ENCODE data around the gene APLP2.
A peak's percentile ranks its signal among the peaks of the same experiment; 100 is the strongest.

Gene APLP2

GRCh38 chr11:130037058-130037457 is 32.6 kb upstream of the APLP2 start:
- no peak overlapping the region for H3K9ac ChIP-seq (ENCODE audit: low read length)
- no peak overlapping the region for H3K4me2 ChIP-seq (ENCODE audit: low read length)
- H3K4me3 ChIP-seq (ENCODE audit: low read length): no peak overlapping the region
- no peak overlapping the region for H2BK120ac ChIP-seq (ENCODE audit: low read depth, low read length)
- H4K5ac ChIP-seq (ENCODE audit: low read length): no peak overlapping the region
- no CpG with 5 or more reads among the region's 3 CpGs for WGBS (ENCODE audit: extremely low coverage, insufficient coverage, low lambda C conversion rate)
- no peaks in the 10 kb centered on the region for H3K36me3 ChIP-seq (ENCODE audit: control insufficient read depth, insufficient read depth, low read length)
- no peaks in the 10 kb centered on the region for H3K79me2 ChIP-seq (ENCODE audit: control insufficient read depth, insufficient read depth, low read length)
- no peak overlapping the region for H4K8ac ChIP-seq (ENCODE audit: low read depth, low read length)
- no peaks in the 10 kb centered on the region for H3K4me1 ChIP-seq (ENCODE audit: control insufficient read depth, low read depth, low read length)
- no peak overlapping the region for H2BK15ac ChIP-seq (replicated peaks; ENCODE audit: low read depth)
- H3K23ac ChIP-seq (ENCODE audit: low read length): no peak overlapping the region
- no peaks in the 10 kb centered on the region for H3K27me3 ChIP-seq (ENCODE audit: insufficient read depth, low read length, poor library complexity)
- no peak overlapping the region for H2BK5ac ChIP-seq (ENCODE audit: low read length)
- H3K4ac ChIP-seq (ENCODE audit: low read depth, low read length): no peak overlapping the region
- H3K18ac ChIP-seq (ENCODE audit: low read length): no peak overlapping the region
- peak overlapping the region; percentile 34 for H3K56ac ChIP-seq (ENCODE audit: low read length)
- H3K79me1 ChIP-seq (ENCODE audit: low read length): no peaks in the 10 kb centered on the region
- H2AK5ac ChIP-seq (ENCODE audit: low read length): no peak overlapping the region
- DNase-seq: peak; percentile 18
- H3K27ac ChIP-seq (ENCODE audit: low read depth, low read length): no peak overlapping the region

GRCh38 chr11:130037881-130038585 is 31.7 kb upstream of the APLP2 start:
- H3K4me3 ChIP-seq (ENCODE audit: low read length): no peak overlapping the region
- H3K27ac ChIP-seq (ENCODE audit: low read depth, low read length): no peak overlapping the region
- no peak overlapping the region for H2BK15ac ChIP-seq (replicated peaks; ENCODE audit: low read depth)
- no peaks in the 10 kb centered on the region for H3K4me1 ChIP-seq (ENCODE audit: control insufficient read depth, low read depth, low read length)
- no CpG with 5 or more reads among the region's 7 CpGs for WGBS (ENCODE audit: extremely low coverage, insufficient coverage, low lambda C conversion rate)
- H3K79me2 ChIP-seq (ENCODE audit: control insufficient read depth, insufficient read depth, low read length): no peaks in the 10 kb centered on the region
- H3K4me2 ChIP-seq (ENCODE audit: low read length): no peak overlapping the region
- H2BK120ac ChIP-seq (ENCODE audit: low read depth, low read length): no peak overlapping the region
- no peaks in the 10 kb centered on the region for H3K79me1 ChIP-seq (ENCODE audit: low read length)
- H3K56ac ChIP-seq (ENCODE audit: low read length): no peak overlapping the region
- H2BK5ac ChIP-seq (ENCODE audit: low read length): no peak overlapping the region
- no peak overlapping the region for H4K8ac ChIP-seq (ENCODE audit: low read depth, low read length)
- no peak overlapping the region for H3K23ac ChIP-seq (ENCODE audit: low read length)
- H3K18ac ChIP-seq (ENCODE audit: low read length): no peak overlapping the region
- no peak overlapping the region for H2AK5ac ChIP-seq (ENCODE audit: low read length)
- H3K9ac ChIP-seq (ENCODE audit: low read length): no peak overlapping the region
- H3K36me3 ChIP-seq (ENCODE audit: control insufficient read depth, insufficient read depth, low read length): no peaks in the 10 kb centered on the region
- H3K4ac ChIP-seq (ENCODE audit: low read depth, low read length): no peak overlapping the region
- H4K5ac ChIP-seq (ENCODE audit: low read length): no peak overlapping the region
- no peaks in the 10 kb centered on the region for H3K27me3 ChIP-seq (ENCODE audit: insufficient read depth, low read length, poor library complexity)
- peak; percentile 21 for DNase-seq

GRCh38 chr11:130040281-130040940 is 29.3 kb upstream of the APLP2 start:
- H4K8ac ChIP-seq (ENCODE audit: low read depth, low read length): no peak overlapping the region
- no peak overlapping the region for H3K27ac ChIP-seq (ENCODE audit: low read depth, low read length)
- H3K79me2 ChIP-seq (ENCODE audit: control insufficient read depth, insufficient read depth, low read length): no peaks in the 10 kb centered on the region
- no peak overlapping the region for H2BK15ac ChIP-seq (replicated peaks; ENCODE audit: low read depth)
- H3K79me1 ChIP-seq (ENCODE audit: low read length): no peaks in the 10 kb centered on the region
- no peak overlapping the region for H3K9ac ChIP-seq (ENCODE audit: low read length)
- H3K27me3 ChIP-seq (ENCODE audit: insufficient read depth, low read length, poor library complexity): no peaks in the 10 kb centered on the region
- no peak overlapping the region for H3K18ac ChIP-seq (ENCODE audit: low read length)
- H2AK5ac ChIP-seq (ENCODE audit: low read length): no peak overlapping the region
- no peak overlapping the region for H3K4me3 ChIP-seq (ENCODE audit: low read length)
- WGBS (ENCODE audit: extremely low coverage, insufficient coverage, low lambda C conversion rate): no CpG with 5 or more reads among the region's 49 CpGs
- H3K4me1 ChIP-seq (ENCODE audit: control insufficient read depth, low read depth, low read length): no peaks in the 10 kb centered on the region
- no peak overlapping the region for H3K23ac ChIP-seq (ENCODE audit: low read length)
- H4K5ac ChIP-seq (ENCODE audit: low read length): no peak overlapping the region
- no peaks in the 10 kb centered on the region for H3K36me3 ChIP-seq (ENCODE audit: control insufficient read depth, insufficient read depth, low read length)
- H2BK120ac ChIP-seq (ENCODE audit: low read depth, low read length): no peak overlapping the region
- no peak overlapping the region for H2BK5ac ChIP-seq (ENCODE audit: low read length)
- no peak overlapping the region for H3K56ac ChIP-seq (ENCODE audit: low read length)
- H3K4ac ChIP-seq (ENCODE audit: low read depth, low read length): no peak overlapping the region
- DNase-seq: no peak
- no peak overlapping the region for H3K4me2 ChIP-seq (ENCODE audit: low read length)

- H3K18ac ChIP-seq (ENCODE audit: low read length): no peak overlapping the region
- H3K4me2 ChIP-seq (ENCODE audit: low read length): no peak overlapping the region
- no peaks in the 10 kb centered on the region for H3K79me1 ChIP-seq (ENCODE audit: low read length)
- no peaks in the 10 kb centered on the region for H3K36me3 ChIP-seq (ENCODE audit: control insufficient read depth, insufficient read depth, low read length)
- no peak overlapping the region for H3K9ac ChIP-seq (ENCODE audit: low read length)
- no peak overlapping the region for H2AK5ac ChIP-seq (ENCODE audit: low read length)
- no peak overlapping the region for H4K8ac ChIP-seq (ENCODE audit: low read depth, low read length)
- no peak overlapping the region for H3K4ac ChIP-seq (ENCODE audit: low read depth, low read length)
- no CpG with 5 or more reads among the region's 16 CpGs for WGBS (ENCODE audit: extremely low coverage, insufficient coverage, low lambda C conversion rate)
- H2BK120ac ChIP-seq (ENCODE audit: low read depth, low read length): no peak overlapping the region
- no peaks in the 10 kb centered on the region for H3K4me1 ChIP-seq (ENCODE audit: control insufficient read depth, low read depth, low read length)
- H3K4me3 ChIP-seq (ENCODE audit: low read length): no peak overlapping the region
- H3K79me2 ChIP-seq (ENCODE audit: control insufficient read depth, insufficient read depth, low read length): no peaks in the 10 kb centered on the region
- no peak overlapping the region for H3K27ac ChIP-seq (ENCODE audit: low read depth, low read length)
- H3K56ac ChIP-seq (ENCODE audit: low read length): no peak overlapping the region
- no peak overlapping the region for H3K23ac ChIP-seq (ENCODE audit: low read length)
- H3K27me3 ChIP-seq (ENCODE audit: insufficient read depth, low read length, poor library complexity): no peaks in the 10 kb centered on the region
- no peak overlapping the region for H2BK15ac ChIP-seq (replicated peaks; ENCODE audit: low read depth)
- DNase-seq: no peak
- no peak overlapping the region for H4K5ac ChIP-seq (ENCODE audit: low read length)
- H2BK5ac ChIP-seq (ENCODE audit: low read length): no peak overlapping the region
Observed at GRCh38 chr11:130042093-130042591, 27.6 kb upstream of the APLP2 start.

- Histone ChIP-seq H2BK120ac (ENCODE audit: low read depth, low read length) (no peak overlapping the region), H3K79me1 (ENCODE audit: low read length) (no peaks in the 10 kb centered on the region), H4K8ac (ENCODE audit: low read depth, low read length) (no peak overlapping the region), H3K4me1 (ENCODE audit: control insufficient read depth, low read depth, low read length) (no peaks in the 10 kb centered on the region), H3K4me3 (ENCODE audit: low read length) (no peak overlapping the region), H3K4ac (ENCODE audit: low read depth, low read length) (no peak overlapping the region), H2BK15ac (replicated peaks; ENCODE audit: low read depth) (no peak overlapping the region), H2BK5ac (ENCODE audit: low read length) (no peak overlapping the region), H3K79me2 (ENCODE audit: control insufficient read depth, insufficient read depth, low read length) (no peaks in the 10 kb centered on the region), H2AK5ac (ENCODE audit: low read length) (no peak overlapping the region), H3K18ac (ENCODE audit: low read length) (no peak overlapping the region), H3K36me3 (ENCODE audit: control insufficient read depth, insufficient read depth, low read length) (no peaks in the 10 kb centered on the region), H3K56ac (ENCODE audit: low read length) (no peak overlapping the region), H3K27me3 (ENCODE audit: insufficient read depth, low read length, poor library complexity) (no peaks in the 10 kb centered on the region), H4K5ac (ENCODE audit: low read length) (no peak overlapping the region), H3K27ac (ENCODE audit: low read depth, low read length) (no peak overlapping the region), H3K23ac (ENCODE audit: low read length) (no peak overlapping the region), H3K4me2 (ENCODE audit: low read length) (no peak overlapping the region), H3K9ac (ENCODE audit: low read length) (no peak overlapping the region)
- WGBS (ENCODE audit: extremely low coverage, insufficient coverage, low lambda C conversion rate): no CpG with 5 or more reads among the region's 5 CpGs
- DNase-seq: no peak
Observed at GRCh38 chr11:130043575-130043974, 26.1 kb upstream of the APLP2 start.

Data from mesendoderm (in vitro differentiated cells).